NCI-H82 treated with DMSO at 0.1 percent for 48 hours (cell line): ENCODE data around the gene INPP4A.
"Not testable (repeated sequence)": the region's sequence is repeated elsewhere in the genome, so short reads cannot be mapped to it uniquely, and the experiment has no call there.

Experiments used
- DNase-seq: peaks from one replicate; lab custom pipeline; 2025; ENCODE audit not compliant: unreplicated experiment; lab: John Stamatoyannopoulos, UW

INPP4A gene

DNA sequence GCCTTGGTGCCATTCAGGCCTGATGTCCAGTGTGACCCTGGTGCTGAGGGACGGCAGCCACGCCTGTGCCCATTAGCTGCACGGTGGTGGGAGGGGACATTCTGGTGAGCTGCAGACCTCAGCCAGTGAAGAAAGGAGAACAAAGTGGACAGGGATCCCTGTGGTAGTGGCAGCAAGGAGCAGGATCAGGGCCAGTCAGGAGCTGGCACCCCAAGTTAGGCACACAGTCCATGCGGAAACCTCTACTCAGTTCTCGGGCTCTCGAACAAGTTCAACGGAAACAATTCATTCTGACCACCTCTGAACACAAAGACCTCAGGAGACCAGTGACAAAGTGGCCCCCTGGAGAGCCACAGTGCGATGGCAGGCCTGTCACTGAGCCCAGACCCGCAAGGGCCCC, 133.6 kb downstream of the INPP4A start:
- no peak for DNase-seq

DNA sequence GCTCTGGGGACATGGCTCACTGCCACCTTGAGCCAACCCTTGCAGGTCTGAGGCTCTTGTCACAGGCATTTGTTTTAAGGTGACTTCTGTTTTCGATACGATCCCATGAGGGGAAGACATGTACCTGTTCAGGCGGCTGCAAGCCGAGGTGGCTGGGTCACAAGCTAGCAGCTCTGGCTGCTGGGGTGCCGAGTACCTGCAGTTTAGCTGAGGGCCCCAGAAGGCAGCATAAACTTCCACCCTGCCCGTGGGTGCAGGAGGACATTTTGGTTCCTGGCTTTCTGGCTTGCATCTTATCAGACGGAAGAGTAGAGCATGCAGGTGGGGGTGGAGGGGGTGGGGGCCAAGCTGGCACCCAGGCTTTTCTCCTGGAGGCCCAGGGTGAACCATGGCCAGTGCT, 135.3 kb downstream of the INPP4A start:
- no peak for DNase-seq

DNA sequence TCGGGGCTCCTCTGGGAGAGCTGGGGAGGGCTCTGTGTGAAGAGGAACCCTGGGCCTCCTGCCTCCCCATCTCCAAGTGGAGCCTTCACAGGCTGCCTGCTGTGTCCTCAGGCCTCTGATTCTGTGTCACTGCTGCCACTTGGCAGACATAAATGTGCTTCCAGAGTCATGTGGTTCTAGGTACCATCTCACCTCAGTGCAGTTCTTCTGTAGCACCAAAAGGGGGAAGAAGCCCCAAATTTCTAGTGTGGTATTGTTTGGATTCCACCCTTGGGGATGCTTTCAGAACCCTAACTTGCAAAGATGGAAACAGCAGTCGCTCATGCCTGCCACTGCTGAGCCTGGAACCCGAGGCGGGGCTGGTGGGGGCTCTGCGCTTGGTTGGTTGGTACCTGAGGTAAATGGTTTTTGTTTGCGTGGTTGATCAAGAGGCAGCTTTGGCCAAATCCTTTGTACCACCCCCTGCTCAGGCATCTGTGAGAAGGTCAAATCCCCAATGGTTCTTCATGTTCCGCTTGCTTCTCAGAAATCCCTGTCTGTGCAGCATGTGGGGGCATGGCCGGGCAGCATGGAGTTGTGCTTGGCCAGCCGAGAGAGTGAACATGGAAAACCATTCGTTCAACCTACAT, 136.1 kb downstream of the INPP4A start:
- no peak for DNase-seq

DNA sequence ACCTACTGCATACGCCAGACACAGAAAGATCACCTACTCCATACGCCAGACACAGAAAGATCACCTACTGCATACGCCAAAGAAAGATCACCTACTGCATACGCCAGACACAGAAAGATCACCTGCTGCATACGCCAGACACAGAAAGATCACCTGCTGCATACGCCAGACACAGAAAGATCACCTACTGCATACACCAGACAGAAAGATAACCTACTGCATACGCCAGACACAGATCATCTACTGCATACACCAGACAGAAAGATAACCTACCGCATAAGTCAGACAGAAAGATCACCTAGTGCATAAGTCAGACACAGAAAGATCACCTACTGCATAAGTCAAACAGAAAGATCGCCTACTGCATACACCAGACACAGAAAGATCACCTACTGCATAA, 137.9 kb downstream of the INPP4A start:
- DNase-seq = no peak

DNA sequence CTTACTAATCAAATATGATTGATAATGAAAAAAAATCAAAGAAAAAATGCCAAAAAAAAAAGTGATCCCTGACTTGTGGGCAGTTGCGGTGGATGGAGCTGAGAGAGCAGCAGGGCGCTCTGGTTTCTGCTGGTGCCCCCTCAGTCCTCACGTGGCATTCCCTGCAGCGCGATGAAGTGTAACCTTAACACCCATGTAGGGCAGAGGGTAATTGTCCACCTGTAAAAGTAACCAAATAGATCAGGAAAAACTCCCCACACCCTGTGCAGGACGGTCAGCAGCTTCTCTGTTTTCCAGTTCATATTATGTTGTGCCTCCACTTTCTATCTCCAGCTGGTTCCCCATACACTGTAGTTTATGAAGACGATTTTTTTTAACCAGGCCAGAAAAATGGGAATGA, 138.6 kb downstream of the INPP4A start:
- no peak for DNase-seq

DNA sequence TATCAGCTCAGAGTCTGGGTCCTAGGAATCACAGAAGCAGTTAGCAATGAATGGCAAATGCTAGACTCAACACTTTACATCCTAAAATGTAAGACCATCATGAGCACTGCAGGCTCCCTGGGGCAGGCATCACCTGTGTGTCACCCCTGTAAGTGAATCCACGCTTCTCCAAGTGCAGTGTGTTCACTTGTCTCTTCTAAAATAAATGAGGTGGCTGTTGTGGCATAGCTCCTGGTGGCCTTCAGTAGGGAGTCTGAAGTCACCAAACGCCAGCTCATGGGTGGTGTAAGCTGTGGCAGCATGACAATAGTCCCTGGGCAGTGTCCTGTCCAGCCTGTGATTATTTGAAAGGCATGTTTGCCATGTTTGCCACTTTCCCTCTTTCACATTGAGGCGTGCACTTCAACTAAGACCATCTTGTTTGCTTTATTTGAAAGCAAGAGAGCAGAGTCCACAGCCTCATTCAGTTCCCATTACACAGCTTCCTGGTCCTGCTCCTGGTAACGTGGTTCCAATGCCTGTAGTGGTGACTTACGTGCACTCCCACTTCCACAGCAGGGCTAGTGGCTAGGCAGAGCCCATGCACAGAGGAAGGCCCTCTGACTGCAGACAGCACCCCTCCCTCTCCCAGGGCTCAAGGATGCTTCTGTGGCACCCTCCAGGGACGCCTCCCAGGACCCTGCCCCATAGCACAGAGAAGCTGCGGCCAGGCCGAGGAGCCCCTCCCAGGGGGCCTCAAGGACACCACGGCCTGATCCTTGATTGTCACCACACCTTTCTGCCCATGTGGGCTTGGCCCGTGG, 139.4 kb downstream of the INPP4A start:
- no peak for DNase-seq

DNA sequence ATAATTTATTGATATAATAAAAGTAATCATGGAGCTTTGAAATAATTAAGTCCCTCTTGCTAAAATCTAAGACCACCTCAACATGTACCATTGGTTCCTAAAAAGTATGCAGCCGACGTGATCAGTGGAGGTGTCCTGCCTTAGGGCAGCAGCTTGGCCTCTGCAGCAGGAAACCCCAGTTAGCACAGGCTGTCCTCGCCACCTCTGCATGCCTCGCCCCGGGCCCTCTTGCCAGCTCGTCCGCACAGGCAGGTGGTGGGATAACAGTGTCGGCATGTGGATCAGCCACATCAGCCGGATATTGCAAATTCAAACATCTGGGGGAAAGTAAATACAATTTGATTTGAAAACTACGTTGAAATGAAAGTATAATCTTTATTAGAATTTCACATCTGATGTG, 140.7 kb downstream of the INPP4A start:
- DNase-seq = no peak

DNA sequence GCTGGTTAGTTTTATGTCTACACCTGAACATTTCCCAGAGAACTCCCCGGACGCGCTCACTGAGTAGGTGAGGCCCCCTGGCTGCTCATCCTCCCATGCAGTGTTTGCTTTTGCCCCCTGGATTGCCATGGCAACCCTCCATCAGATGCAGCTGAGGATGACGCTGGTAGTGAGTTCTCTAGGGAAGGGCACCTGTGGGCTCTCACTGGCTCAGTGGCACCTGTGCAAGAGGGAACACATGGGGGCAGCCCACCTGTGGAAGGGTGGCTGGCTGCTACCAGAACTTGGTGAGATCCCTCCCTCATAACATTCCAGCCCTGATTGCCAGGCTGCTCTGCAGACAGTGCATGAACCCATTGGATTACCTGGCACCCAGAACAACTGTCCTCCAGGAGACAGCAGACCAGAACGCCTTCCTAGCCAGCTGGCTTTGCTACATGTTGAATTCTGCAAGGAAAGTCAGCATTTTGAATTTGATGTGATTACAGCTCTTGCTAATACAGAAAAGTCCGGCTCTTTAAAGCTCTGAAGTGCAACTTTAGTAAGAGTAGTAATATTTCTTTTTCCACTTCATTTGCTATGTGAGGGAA, 142.0 kb downstream of the INPP4A start:
- no peak for DNase-seq

DNA sequence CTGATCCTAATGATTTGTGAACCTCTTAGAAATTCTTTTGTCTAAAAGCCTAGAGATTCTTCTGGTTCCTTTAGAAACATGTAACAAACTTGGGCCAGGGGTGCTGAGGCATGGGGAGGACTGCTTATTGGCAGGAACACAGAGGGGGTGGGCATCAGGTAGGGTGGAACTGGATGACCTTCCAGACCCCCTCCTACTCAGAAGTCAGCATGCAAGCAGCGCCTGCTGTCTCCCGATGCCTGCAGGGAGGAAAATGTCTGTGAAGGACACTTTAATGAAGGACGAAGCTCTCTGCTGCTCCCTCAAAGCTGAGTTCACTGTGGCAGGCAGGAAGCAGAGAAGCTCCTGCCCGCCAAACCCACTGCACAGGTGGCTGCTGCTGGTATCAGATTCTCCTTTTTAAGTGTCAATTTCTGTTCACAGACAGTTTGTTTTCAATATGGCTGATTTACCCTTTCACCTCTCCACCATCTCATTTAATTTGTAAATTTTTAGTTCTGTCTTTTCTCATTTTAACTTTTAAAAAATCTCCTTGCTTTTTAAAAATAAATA, 144.3 kb downstream of the INPP4A start:
- no peak for DNase-seq

DNA sequence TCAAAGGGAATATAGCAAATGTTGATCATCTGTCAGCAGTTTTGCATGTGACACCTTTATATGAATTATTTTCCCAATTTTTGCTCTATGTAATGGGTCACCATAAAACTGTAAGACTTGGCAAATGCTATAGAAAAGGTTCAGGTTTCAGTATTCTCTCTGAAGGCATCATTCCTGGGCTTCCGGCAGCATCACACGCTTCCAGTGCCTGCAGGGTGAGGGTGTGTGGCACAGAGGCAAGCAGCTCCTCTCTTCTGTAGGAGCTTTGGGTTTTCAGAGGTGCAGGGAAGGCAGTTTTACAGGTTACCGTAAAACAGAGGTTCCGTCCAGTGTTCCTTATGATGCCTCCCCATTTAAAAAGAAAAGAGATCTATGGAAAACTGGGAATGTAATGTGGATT, 144.8 kb downstream of the INPP4A start:
- DNase-seq = no peak

DNA sequence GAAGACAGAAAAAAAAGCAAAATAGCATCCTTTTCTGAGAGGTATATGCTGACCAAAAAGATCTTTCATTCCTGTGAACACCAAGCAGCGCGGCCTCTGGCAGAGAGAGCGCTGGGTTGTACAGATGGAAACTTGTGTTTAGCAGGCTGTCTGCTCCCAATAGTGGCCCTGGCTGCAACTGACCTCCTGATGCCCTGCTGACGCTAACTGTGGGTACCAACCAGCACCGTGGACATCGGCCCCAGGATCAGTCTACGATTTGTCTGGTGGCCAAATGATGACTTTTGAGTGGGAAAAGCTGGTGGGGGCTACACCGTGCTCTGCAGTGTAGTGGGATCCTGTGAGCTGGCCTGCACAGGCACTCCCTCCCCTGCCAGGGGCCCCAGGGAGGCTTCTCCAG, 147.9 kb downstream of the INPP4A start:
- DNase-seq = no peak

DNA sequence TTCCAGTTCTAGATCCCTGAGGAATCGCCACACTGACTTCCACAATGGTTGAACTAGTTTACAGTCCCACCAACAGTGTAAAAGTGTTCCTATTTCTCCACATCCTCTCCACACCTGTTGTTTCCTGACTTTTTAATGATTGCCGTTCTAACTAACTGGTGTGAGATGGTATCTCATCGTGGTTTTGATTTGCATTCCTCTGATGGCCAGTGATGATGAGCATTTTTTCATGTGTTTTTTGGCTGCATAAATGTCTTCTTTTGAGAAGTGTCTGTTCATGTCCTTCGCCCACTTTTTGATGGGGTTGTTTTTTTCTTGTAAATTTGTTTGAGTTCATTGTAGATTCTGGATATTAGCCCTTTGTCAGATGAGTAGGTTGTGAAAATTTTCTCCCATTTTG, 150.0 kb downstream of the INPP4A start:
- DNase-seq = not testable (repeated sequence)

DNA sequence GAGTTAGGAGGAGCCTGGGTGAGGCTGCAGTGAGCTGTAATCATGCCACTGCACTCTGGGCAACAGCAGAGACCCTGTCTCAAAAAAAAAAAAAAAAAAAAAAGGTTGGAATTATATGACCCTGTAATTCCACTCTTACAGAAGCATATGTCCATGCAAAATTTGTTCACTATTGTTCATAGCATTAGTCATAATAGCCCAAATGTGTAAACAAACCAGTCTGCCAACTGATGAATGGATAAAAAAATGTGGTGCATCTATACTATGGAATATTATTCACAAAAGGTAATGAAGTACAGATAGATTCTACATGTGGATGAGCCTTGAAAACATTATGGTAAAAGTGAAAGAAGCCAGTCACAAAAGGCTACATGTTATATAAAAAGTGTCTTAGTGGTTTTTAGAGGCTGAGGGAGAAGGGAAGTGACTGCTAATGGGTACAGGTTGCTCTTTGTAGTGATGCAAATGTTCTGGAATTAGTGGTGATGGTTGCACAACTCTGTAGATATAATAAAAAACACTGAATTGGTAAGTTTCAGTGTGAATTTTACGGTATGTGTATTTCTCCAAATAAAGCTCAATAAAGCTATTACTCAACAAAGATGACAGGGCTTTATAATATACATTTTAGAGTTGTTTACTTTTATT, 154.2 kb downstream of the INPP4A start:
- DNase-seq = no peak

DNA sequence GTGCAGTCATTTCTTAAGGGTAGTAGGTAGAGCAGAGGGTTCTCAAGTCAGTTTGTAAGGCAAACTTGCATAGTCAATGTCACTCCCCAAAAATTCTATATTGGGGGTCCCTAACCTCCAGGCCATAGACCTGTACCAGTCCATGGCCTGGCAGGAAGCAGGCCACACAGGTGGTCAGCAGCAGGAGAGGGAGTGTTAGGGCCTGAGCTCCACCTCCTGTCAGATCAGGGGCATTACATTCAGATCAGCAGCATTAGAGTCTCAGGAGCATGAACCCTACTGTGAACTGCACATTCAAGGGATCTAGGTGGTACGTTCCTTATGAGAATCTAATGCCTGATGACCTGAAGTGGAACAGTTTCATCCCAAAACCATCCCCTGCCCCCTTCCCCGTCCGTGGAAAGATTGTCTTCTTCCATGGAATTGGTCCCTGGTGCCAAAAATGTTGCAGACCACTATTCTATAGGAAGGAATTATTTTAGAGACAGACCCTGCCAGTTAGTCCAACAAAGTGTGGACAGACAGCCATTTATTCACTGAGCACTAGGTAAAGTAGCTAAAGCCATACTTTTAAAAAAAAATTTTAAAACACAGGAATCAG, 157.0 kb downstream of the INPP4A start:
- DNase-seq = no peak

DNA sequence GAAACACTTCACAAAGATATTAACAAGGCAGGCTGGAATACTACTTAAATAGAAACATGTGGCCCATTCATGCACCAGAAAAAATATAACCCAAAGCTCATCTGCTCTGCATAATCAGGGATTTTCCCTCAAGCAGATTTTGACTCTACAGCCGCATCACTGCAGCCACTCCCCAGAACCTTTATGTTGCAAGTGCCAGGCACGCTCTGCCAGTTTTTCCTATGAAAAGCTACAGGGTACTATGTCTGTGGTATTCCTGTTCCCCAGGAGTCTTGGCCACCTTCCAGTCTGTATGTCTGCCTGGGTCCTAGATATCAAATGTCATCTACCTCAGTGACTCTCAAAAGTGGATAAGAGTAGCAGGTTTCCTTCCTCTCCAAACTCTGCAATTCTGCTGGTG, 159.9 kb downstream of the INPP4A start:
- no peak for DNase-seq

DNA sequence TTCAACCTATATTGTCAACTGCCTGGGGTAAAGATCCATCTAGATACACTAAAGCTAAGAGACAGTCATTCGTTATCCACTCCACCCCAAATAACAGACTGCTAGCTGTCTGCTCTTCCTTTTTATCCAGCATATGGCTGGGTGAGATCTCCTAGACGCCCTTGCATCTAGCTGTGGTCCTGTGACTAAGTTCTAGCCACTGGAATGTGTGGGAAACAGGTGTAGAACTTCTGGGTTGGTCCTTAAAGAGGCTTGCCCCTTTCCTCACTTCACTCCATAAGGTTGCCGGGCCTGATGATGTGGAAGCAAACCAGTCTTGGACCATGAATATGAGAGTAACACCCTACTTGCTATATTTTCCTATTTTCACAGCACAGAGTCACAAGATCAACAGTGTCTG, 160.4 kb downstream of the INPP4A start:
- no peak for DNase-seq

DNA sequence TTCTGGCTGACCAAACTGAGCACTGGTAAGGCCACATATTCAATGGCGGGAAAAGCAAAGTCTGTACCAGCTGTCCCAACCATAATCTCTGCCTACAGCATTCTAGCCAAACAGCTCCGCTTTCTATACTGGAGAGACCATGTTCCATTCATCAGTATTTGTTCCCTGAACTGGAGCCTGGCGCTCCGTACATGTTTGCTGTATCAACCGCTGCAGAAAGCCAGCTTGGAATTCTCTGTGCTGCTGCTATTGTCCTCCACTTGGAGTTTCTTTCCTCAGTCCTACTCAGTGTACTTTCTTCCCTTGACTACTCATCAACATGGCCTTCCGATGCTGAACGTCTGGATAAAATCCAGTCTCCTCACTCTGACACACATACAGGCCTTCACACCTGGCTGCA, 161.8 kb downstream of the INPP4A start:
- no peak for DNase-seq

DNA sequence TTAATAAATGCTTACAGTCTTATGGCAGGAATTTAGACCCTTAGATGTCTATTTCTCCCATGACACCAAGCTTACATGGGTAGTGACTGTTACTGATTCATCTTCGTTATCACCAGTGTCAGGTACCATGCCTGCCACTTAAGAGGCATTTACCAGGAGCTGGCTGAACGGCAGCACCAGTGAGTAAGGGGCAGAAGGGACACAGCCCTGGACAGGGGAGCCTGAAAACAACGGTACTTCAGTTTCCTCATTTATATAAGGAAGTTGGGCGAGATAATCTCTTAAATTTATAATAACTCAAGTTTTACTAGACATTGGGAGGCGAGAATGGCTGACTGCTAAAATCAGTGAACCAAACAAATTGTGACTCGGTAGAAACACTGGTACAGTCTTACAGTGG, 162.4 kb downstream of the INPP4A start:
- no peak for DNase-seq

DNA sequence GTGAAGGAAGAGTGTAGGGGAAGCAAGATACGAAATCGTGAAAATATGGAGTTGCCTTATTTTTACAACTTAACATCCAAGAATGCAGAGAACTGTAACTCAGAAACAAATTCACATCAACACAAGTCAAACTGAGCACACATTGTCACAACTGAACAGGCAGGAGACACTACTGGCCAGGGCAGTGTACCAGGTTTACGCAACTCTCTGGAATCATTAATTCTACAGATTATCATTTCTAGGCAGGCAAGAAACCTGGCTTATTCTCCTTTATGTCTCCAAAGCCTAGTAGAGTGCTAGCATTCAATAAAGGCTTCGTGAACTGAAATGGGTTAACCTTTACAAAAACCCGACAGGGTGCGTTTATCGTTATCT, 163.1 kb downstream of the INPP4A start:
- no peak for DNase-seq

DNA sequence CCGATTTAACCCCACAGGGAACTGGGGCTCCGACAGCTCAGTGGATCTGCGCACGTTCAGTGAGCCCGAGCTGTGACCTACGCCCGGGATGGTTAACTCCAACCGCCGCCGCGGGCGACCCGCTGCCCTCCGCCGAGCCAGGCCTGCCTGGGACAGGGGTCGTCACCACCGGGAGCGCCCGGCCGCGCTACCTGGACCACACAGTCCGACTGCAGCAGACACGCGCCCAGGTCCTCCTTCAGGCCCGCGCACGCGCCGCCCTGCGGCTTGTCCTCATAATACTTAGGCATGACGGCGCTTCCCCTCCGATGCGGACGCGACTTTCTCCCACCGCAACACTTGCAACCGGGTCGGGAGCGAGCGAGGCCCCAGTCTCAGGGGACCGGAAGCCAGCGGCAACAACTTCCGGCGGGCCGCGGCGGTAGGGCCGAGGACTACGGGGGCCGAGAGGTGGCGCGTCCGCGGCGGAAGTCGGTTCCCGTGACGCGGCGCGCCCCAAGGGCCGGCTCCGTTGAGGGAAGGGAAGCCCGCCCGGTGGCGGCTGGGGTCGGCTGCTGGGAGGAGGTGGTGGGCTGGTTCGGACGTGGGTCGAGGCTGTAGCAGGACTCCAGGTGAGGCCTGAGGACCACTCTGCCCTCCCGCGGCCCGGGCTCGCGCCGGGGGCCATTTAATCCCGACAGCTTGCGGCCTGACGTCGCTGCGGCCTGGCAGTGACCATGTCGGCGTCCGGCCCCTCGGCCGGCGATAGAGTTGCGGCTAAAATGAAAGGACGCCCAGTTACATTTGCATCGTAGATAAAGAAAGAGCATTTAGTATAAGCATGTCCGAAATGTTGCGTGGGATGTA, 163.7 kb downstream of the INPP4A start, which contains the start of the genes COA5 and UNC50:
TSS of gene COA5 (minus strand) at position 397 of the 846 bp plus-strand sequence. CDS start at position 290, 107 bp downstream.
TSS of gene UNC50 (plus strand) at position 474 of the 846 bp plus-strand sequence. CDS start 1,171 bp downstream, outside the sequence.
- peak; percentile 25 for DNase-seq
